ENCODE measurements around the gene MYO1E. TPM values are rescaled to one million over a fixed set of nuclear protein-coding genes. Genes with fewer than 3 reads are reported as not detected.

MYO1E gene
- total RNA-seq, 2 experiments from 2014 or later: 51.9 to 57.5 TPM

DNA sequence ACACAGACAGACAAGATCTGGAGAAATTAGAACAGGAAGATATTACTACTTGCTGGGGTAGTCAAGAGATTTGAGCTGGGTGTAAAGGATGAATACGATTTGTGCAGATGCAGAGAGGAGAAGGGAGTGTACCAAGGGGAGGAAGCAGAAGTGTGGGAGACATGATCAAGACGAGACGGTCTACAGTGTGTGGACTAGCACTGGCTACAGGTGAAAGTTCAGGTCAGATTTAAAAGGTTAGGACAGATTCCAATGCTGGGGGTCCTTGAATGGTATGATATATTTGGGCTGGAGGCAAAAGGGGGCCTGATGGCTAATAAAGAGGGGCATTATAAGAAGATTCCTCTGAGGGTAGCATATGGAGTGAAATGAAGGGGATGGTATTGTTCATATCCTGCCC is 154.0 kb downstream of the MYO1E start:
- POLR2A ChIA-PET: no interaction called here
- CTCF ChIA-PET: no interaction called here

- POLR2A ChIA-PET: no interaction called here
- CTCF ChIA-PET: no interaction called here
Measured at GRCh38 chr15:59217876-59218498, 154.7 kb downstream of the MYO1E start.

DNA sequence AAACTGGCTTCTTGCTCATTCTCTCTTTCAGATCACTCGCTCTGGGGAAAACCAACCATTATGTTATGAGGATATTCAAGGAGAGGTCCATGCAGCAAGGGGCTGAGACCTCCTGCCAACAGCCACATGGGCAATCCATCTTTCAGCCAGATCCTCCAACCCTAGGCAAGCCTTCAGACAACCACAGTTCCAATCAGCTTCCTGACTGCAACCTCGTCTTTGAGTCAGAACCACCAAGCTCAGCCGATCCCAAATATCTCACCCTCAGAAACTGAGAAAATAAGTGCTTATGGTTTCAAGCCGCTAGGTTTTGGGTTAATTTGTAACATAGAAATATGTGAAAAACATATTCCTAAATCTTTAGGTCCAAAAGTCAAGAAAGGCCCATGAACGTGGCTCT is 155.8 kb downstream of the MYO1E start:
- POLR2A ChIA-PET: no interaction called here
- CTCF ChIA-PET: no interaction called here

GRCh38 chr15:59210186-59210585 is 162.5 kb downstream of the MYO1E start:
- POLR2A ChIA-PET: no interaction called here

DNA sequence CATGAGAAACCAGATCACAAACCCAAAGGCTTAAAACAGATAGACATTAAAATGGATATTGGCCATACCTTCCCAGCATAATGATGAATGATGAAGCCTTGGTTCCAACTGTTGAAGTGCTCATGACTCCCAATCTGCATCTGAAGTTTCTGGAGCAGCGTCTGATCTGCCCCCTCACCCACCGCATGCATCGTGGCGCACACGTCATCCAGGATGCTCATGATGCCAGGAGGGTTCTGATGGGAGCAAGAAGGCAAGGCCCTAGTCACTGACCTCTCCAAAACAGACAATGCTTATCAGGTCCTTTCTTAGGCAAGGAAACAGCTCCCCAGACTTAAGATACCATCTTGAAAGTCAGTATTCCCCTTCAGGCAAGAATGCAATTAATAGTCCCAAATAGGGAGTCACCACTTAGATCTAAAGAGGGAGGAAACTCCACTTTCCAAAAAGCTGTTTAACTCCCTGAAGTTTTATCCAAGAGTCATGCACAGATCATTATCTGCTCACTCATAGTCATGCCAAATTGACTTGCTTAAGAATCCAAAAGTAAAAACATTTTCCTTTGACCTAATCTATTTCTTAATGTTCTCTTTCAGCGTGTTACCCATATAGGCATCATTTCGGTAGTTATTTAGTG is 163.9 kb downstream of the MYO1E start:
- ChIA-PET CTCF (no interaction called here), POLR2A (no interaction called here)

More at GRCh38 chr15:59210186-59210585, 162.5 kb downstream of the MYO1E start:
- CTCF ChIA-PET: no interaction called here

DNA sequence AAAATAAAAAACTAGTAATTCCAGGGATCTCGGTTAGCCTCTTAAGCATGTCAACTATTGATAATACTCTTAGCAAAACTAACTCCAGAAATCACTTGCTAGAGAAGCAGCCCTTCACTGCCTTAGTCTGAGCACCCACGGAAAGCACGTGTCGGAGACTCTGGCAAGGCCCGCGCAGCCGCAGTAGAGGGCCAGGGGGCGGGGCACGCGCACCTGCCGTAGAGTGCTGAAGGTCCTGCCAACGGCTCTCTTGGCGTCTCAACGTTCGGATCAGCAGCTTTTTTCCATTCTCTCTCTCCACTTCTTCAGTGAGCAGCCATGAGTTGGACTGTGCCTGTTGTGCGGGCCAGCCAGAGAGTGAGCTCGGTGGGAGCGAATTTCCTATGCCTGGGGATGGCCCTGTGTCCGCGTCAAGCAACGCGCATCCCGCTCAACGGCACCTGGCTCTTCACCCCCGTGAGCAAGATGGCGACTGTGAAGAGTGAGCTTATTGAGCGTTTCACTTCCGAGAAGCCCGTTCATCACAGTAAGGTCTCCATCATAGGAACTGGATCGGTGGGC is 166.0 kb downstream of the MYO1E start, which contains the start of gene LDHAL6B:
TSS of gene LDHAL6B (plus strand) at position 221 of the 561 bp plus-strand sequence. CDS start at position 319, 98 bp downstream.
- CTCF ChIA-PET: no interaction called here
- POLR2A ChIA-PET: no interaction called here

- POLR2A ChIA-PET: no interaction called here
Measured at GRCh38 chr15:59205839-59206622, 166.6 kb downstream of the MYO1E start.

DNA sequence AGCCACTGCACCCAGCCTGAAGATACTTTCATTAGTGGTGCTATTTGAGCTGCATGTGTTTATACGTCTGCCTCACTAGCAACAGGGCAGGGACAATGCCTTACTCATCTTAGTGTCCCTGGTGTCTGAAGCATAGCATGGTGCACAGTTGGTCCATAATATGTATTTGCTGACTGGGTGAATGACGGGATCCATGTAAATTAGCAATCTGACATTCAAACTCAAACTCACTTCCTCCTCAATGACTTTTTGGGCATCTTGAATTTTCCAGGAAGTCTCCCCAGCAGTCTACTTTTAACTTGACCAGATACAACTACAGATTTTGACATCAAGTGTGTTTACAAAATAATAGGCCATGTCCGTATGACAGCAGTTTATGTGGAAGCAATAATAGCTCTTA is 169.0 kb downstream of the MYO1E start:
- CTCF ChIA-PET: no interaction called here
- POLR2A ChIA-PET: interaction anchor here (0.5 kb wide), 1 partner anchor 31 kb away, joined by 3 read pairs; no protein-coding TSS in a partner anchor

More at GRCh38 chr15:59205839-59206622, 166.6 kb downstream of the MYO1E start:
- CTCF ChIA-PET: no interaction called here

DNA sequence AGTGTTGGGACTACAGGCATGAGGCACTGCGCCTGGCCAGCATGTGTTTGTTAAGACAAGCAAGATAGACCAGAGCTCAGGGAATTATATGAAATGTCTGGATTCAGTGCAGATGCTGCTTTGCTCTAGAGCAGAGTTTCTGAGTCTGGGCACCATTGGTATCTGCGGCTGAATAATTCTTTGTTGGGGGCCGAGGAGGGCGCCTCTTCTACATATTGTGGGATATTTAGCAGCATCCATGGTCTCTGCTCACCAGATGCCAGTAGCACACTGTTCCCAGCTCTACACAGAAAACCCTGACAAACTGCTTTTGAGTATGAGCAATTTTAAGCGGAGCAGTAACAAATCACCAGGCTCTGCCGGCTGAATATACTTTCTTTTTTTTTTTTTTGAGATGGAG is 169.7 kb downstream of the MYO1E start:
- ChIA-PET POLR2A (no interaction called here), CTCF (no interaction called here)

DNA sequence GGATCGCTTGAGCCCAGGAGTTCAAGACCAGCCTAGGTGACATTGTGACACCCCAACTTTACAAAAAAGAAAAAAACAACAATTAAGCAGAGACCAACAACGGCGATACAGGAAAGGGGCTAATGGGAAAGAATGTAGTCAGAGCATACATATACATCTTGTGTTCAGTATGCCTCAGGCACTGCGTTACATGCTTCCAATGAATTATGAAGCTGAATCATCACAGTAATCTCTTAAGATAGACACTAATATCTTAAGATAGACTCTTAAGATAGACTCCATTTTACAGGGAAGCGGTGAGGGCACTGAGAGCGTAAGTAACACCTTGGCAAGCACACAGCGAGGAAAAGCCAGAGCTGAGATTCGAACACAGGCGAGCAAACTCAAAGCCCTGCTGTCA is 172.1 kb downstream of the MYO1E start:
- ChIA-PET POLR2A (no interaction called here), CTCF (interaction anchor here (0.6 kb wide), 1 partner anchor 21 kb away, joined by 3 read pairs; no protein-coding TSS in a partner anchor)

DNA sequence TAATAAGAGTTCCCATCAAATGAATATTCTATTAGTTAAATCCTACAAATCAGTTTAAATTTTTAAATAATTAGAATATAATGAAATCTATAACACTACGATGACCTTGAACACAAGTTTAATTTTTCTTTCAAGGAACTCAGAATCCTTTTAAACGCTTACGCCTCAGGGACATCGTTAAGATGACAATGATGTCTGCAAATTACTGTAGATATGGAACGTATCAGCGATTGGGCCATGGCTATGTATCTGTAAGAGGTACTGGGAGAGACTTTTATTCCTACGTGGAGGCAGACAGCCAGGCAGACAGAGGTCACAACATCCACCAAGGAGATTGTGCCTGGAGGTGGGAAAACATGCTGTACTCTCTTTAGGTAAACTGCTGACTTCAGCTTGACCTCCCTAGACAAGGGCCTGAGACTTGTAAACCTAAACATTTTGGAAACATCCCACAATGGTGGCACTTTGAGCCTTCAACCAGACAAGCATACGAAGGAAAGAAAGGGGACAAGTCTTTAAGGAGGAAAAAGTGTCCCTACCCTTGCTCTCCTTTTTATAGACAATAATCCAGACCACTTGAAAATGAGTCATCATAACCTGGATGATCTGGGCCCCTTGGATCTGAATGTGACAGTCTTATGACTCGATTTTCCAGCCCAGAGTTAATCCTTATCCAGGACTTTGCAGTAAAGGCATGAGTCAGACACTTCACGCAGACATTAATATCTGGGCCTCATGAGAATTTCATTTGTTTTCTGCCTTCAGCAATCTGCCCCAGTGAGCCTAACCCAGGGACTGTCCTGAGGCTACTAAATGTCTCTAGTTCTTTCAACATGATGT is 172.8 kb downstream of the MYO1E start:
- POLR2A ChIA-PET: no interaction called here
- CTCF ChIA-PET: no interaction called here

DNA sequence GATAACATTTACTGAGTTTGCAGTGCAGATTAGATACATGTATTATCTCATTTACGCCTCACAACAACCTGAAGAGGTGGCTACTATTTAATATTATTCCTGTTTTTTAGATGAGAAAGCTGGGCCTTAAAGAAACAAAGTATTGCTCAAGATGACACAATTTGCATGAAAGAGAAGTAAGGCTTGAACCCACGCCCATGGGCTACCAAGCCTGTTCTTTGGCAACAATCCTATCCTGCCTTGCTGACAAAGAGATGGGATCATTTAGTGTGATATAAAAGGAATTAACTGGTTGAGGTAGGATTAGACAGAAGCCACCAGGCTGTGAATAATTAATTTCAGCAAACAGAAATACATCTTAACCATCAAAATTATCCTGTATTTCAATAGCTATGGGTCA is 175.2 kb downstream of the MYO1E start:
- ChIA-PET CTCF (interaction anchor here (1.5 kb wide), 1 partner anchor 50 kb away, joined by 3 read pairs; no protein-coding TSS in a partner anchor), POLR2A (no interaction called here)

DNA sequence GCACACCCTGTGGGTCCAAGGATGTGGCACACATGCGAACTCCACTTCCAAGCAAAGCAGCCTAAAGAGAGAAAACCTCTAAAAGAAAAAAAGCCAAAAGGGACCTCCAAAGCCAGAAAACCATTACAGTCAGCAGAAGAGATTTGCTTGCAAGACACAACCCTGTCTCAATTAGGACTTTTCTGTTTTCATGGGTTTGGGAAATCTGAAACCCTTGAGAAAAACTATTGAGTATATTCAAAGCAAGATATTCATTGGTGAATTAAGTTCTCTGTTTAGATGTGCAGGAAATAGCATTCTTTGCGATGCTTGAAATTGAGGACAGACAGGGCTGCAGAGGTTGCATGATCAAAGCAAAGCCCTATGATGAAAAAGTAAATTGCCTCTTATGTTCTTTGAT is 176.3 kb downstream of the MYO1E start:
- POLR2A ChIA-PET: no interaction called here
- CTCF ChIA-PET: no interaction called here

- POLR2A ChIA-PET: no interaction called here
- CTCF ChIA-PET: no interaction called here
Measured at GRCh38 chr15:59194639-59195325, 177.9 kb downstream of the MYO1E start.

- ChIA-PET POLR2A (no interaction called here), CTCF (no interaction called here)
Measured at GRCh38 chr15:59191855-59192237, 180.8 kb downstream of the MYO1E start.

DNA sequence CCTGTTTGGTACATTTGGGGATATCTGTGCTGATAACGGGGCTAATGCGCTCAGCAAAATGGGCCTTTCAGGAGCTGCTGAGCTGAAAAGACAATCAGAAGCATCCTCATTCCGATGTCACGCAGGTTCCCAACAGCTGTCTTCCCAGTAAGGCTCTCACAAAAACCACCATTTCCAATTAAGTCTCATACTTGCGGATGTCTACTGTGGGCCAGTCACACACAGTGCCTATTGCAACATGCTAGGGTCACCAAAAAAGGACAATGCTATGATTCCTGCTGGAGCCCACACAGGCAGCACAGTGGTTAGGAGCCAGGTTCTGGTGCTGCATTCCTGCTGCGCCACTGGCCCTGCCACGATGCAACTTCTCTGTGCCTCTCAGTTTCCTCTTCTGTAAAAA is 182.4 kb downstream of the MYO1E start:
- CTCF ChIA-PET: interaction anchor here (0.6 kb wide), 1 partner anchor 242 kb away, joined by 6 read pairs; no protein-coding TSS in a partner anchor
- POLR2A ChIA-PET: no interaction called here

DNA sequence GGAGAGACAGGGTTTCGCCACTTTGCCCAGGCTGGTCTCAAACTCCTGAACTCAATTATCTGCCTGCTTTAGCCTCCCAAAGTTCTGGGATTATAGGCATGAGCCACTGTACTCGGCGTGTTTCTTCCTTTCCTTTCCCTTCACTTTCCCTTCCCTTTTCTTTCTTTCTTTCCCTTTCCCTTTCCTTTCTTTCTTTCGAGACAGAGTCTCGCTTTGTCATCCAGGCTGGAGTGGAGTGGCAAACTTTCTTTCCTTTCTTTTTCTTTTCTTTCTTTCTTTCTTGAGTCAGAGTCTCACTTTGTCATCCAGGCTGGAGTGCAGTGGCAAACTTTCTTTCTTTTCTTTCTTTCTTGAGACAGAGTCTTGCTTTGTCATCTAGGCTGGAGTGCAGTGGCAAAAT is 183.4 kb downstream of the MYO1E start:
- ChIA-PET POLR2A (no interaction called here), CTCF (no interaction called here)

DNA sequence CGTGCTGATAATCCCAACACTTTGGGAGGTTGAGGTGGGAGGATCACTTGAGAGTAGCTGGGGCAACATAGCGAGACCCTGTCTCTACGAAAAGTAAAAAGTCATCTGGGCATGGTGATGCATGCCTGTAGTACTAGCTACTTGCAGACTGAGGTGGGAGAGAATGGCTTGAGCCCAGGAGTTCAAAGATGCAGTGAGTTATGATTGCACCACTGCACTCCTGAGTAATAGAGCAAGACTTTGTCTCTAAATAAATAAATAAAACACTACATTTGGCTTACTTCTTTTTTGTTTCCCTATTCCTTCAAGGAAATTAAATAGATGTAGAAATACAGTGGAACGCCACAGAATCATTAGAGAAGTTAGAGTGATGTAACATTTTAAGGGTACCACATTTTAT is 186.2 kb downstream of the MYO1E start:
- ChIA-PET CTCF (no interaction called here), POLR2A (no interaction called here)

GRCh38 chr15:59185725-59186124 is 186.9 kb downstream of the MYO1E start:
- ChIA-PET POLR2A (no interaction called here), CTCF (interaction anchor here (0.7 kb wide), 1 partner anchor 997 kb away, joined by 3 read pairs; no protein-coding TSS in a partner anchor)

Measured in activated CD8-positive, alpha-beta memory T cell treated with anti-CD3 and anti-CD28 coated beads for 36 hours (primary cell).